NCI-H2029 (cell line): ENCODE results near the gene RASD2.
"Not testable (repeated sequence)": the region's sequence is repeated elsewhere in the genome, so short reads cannot be mapped to it uniquely, and the experiment has no call there.

Experiments
- DNase-seq: peaks from one replicate; lab custom pipeline; 2025; lab: John Stamatoyannopoulos, UW

RASD2 gene, protein sequence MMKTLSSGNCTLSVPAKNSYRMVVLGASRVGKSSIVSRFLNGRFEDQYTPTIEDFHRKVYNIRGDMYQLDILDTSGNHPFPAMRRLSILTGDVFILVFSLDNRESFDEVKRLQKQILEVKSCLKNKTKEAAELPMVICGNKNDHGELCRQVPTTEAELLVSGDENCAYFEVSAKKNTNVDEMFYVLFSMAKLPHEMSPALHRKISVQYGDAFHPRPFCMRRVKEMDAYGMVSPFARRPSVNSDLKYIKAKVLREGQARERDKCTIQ

GRCh38 chr22:35540595-35541253 lies at the start of gene RASD2:
RASD2 (plus strand) TSS chr22:35540831; CDS start chr22:35546810, 5,979 bp downstream.
- no peak for DNase-seq

DNA sequence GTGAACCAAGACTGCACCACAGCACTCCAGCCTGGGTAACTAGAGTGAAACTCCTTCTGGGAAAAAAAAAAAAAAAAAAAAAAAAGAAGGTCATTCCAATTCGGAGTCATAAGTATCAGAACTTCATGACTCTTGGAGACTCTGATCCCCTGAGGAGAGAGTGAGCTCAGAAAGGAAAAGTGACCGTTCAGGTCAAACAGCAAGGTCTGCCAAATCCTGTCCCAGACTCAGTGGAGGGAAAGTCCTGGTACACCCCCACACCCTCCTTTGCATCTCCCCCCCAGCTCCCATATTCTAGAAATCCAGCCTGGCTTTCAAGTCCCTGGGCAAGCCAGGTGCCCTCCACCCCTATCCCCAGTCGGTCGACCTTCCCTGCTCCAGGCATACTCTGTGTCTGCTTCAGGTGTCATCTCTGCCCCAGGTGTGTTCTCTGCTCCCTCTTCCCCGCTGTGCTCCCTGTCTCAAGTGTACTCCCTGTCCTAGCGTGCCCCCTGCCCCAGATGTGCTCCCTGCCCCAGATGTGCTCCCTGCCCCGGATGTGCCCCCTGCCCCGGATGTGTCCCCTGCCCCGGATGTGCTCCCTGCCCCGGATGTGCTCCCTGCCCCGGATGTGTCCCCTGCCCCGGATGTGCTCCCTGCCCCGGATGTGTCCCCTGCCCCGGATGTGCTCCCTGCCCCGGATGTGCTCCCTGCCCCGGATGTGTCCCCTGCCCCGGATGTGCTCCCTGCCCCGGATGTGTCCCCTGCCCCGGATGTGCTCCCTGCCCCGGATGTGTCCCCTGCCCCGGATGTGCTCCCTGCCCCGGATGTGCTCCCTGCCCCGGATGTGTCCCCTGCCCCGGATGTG lies 49.3 kb upstream of the RASD2 start:
- not testable (repeated sequence) for DNase-seq

DNA sequence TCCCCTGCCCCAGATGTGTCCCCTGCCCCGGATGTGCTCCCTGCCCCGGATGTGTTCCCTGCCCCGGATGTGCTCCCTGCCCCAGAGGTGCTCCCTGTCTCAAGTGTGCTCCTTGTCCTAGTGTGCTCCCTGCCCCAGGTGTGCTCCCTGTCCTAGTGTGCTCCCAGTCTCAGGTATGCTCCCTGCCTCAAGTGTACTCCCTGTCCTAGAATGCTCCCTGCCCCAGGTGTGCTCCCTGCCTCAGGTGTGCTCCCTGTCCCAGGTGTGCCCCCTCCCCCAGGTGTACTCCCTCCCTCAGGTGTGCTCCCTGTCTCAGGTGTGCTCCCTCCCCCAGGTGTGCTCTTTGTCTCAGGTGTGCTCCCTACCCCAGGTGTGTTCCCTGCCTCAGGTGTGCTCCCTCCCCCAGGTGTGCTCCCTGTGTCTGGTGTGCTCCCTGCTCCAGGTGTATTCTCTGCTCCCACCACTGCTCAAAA lies 48.7 kb upstream of the RASD2 start:
- no peak for DNase-seq

DNA sequence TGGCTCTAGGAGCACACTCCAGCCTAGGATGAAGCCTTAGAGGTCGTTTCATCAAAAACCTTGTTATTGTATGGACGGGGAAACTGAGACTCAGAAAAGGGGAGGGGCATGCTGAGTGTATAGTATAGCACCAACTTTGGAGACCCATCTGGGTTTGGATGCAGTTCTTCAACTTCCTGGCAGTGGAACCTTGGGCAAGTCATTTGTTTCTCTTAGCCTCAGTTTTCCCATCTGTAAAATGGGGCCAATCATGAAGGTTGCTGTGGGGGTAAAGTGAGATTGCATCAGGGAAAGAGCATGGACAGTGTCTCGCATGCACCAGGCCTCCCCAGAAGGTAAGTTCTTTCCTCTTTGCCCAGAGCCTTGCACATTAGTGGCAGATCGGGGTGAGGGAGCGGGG lies 47.6 kb upstream of the RASD2 start:
- DNase-seq: no peak

DNA sequence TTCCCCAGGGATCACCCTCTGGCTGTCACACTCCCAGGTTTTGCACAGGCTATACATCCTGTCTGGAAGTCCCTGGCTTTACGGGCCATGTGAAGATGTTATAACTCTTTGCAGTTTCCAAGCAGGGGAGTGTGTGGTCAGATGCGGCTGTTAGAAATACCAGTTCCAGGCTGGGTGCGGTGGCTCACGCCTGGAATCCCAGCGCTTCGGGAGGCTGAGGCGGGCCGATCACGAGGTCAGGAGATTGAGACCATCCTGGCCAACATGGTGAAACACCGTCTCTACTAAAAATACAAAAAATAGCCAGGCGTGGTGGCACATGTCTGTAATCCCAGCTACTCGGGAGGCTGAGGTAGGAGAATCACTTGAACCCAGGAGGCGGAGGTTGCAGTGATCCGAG lies 44.9 kb upstream of the RASD2 start:
- DNase-seq: not testable (repeated sequence)

- DNase-seq: no peak
These were observed 43.8 kb upstream of the RASD2 start for GRCh38 chr22:35496768-35497312.

GRCh38 chr22:35498026-35498800 lies 42.4 kb upstream of the RASD2 start:
- no peak for DNase-seq

- no peak for DNase-seq
These were observed 37.8 kb upstream of the RASD2 start for GRCh38 chr22:35502836-35503235.

- no peak for DNase-seq
These were observed 35.0 kb upstream of the RASD2 start for GRCh38 chr22:35505399-35506258.

GRCh38 chr22:35506259-35506570 lies 34.4 kb upstream of the RASD2 start:
- no peak for DNase-seq

DNA sequence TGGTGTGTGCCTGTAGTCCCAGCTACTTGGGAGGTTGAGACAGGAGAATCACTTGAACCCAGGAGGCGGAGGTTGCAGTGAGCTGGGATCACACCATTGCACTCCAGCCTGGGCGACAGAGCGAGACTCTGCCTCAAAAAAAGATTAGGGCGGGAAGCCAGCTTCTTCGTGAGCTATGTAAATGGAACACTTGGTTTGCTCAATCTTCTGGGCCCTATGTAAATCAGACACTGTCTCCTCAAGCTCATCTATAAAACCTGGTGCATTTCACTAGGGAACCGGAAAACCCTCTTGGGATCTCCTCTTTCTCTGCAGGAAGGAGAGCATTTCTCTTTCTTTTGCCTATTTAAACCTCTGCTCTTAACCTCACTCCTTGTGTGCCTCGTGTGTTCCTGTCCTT lies 32.8 kb upstream of the RASD2 start:
- DNase-seq: not testable (repeated sequence)

DNA sequence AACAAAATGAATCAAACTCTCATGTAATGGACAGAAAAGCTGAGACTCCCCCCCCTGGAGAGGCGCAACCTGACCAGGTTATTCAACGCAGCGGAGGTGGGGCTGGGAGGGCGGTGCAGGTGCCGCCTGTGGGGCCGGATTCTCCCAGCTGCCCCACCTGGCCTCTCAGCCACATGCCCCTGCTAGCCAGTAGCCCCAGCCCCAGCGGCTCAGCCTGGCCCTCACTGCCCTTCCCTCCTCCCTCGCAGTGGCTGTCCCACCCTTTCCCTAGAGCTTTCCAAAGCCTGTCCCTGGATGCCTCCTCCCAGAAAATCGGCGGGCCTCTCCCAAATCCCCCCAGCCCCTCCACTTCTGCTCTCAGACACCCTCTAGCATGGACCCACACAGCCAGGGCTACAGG lies 31.2 kb upstream of the RASD2 start:
- no peak for DNase-seq

DNA sequence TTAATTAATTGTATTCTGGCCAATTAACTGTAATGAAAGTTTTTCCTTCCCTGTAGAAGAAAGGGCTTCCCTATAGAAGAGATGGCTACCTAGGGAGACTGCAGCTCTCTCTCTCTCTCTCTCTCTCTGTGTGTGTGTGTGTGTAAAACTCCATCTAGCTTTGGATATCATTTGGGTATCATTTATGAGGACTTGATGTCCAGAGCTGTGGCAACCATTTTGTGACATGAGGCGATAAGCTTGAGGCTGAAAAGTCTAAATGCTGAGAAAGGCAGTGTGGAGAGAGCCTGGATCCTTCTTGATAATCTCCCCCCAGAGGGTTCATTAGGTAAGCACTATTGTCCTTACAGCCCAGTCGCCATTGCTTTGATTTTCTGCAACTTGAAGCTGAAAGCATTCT lies 30.7 kb upstream of the RASD2 start:
- no peak for DNase-seq

- DNase-seq: no peak
These were observed 30.1 kb upstream of the RASD2 start for GRCh38 chr22:35510481-35510934.

DNA sequence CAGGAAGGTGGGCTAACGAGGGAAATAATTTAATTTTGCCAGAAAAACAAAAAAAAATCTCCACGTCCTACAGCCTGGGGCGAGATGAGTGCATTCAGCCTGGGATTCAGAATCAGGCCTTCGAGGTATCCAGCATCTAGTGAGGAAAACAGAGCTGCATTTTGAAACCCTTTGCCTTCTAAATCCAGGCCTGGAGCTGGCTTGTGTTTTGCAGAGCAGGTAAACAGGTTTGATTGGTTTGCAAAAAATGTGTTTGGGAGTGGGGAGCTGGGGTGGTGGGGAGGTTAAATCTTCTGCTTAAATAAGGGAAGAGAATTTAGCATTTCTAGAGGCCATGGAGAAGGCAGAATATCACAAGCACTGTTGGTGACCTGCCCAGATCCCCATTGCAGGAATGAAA lies 29.7 kb upstream of the RASD2 start:
- no peak for DNase-seq

- no peak for DNase-seq
These were observed 26.3 kb upstream of the RASD2 start for GRCh38 chr22:35514366-35514765.

GRCh38 chr22:35515952-35516351 lies 24.7 kb upstream of the RASD2 start:
- DNase-seq: not testable (repeated sequence)

- DNase-seq: no peak
These were observed 23.9 kb upstream of the RASD2 start for GRCh38 chr22:35516723-35517122.

DNA sequence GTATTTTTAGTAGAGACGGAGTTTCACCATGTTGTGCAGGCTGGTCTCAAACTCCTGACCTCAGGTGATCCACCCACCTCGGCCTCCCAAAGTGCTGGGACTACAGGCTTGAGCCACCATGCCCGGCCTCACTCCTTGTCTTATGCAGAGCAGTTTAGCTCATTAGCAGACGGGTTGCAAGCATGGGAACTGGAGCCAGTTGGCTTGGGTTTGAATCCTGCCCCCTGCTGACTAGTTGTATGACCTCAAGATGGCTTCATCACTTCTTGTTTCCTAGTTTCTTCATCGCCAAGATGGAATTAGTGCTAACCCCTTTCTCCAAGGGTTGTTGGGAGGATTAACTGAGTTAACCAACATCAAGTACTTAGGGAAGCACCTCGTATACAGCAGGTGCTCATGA lies 23.4 kb upstream of the RASD2 start:
- DNase-seq: no peak

DNA sequence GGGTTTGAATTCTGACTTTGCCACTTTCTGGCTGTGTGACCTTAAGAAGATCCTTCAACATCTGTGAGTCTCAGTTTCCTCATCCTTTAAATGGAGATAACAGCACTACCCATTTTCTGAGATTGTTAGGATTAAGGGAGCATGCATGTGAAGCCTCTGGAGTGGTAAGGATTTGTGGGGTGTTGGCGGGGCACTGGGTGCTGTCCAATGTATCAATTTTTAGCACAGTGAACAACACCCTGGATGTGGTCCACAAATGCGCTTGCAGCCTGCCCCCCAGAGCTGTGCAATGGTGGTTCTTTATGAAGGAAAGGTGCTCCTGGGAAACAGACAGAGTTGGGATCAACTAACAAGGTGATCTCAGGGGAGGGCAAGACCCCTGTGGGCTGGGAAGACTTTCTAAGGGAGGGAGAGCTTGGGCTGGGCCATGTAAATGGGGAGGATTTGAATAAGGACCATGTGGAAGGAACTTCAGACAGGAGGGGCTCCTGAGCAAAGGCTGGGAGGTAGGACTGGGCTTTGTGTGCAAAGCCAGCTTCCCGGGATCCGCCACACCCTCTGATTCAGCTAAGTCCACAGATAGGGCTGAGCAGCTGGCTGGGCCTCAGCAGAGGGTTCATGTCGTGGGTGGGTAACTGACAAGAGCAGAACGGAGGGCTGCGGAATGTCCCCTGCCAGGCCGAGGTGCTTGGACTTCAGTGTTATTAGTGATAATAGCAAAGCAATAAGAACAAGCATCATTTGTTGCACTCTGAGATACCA lies 22.7 kb upstream of the RASD2 start:
- no peak for DNase-seq
